Measurements from ENCODE around the gene ZNF419. TPM values are rescaled to one million over a fixed set of nuclear protein-coding genes. Genes with fewer than 3 reads are reported as not detected.
A peak's percentile ranks its signal among the peaks of the same experiment; 100 is the strongest.

The ZNF419 gene
- total and polyA plus RNA-seq, 9 of the 15 experiments (the other 6 are each of a cell fraction or from before 2014, with no cell fraction given), result 0.07 to 5.4 (median 1.5) TPM

DNA sequence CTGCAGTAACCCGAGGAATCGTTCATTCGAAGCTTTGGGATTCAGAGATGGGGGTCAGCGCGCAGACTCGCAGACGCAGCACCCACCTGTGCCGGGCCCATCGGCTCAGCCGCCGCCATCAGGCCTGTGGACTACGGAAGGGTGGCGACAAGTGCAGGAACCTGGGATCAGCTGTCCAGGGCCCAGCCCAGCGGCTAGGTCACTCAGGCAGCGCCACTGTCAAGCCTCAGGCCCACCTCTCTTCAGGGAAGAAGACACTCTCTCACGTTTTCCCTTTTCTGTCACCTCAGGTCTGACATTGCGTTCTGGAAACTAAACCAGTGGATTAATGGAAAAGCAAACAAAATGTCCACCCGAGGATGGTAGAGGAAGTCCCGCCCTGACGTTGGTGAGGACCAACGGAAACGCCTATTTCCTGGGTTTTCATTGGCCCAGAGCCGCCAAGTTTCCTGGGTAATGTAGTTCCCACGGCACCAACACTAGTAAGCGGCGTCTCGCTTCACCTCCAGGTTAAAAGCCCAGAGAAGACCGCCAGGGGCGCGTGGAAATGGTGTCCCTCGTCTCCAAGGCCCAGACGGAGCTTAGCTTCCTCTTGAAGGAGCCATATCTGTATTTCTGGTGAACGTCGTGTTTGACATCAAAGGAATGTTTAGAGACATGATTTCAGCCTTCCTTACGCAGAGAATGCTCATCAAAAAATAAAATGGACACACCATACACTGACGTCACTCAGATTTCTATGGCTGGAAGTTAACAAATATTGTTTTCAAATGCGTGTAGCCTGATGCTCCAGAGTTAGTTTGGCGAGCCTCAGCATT is 10.2 kb upstream of the ZNF419 start, which contains the start of gene ZNF772 (continued):
- TF ChIP-seq NR2C1 (IDR thresholded peaks at IDR 0.05) (no peak), NR2C1 (tag; IDR thresholded peaks at IDR 0.05) (peak; percentile 33; the same call in 1 of the 2 replicates), MBD1 (CRISPR knock-in tag; IDR thresholded peaks at IDR 0.05) (no peak), SIN3B (IDR thresholded peaks at IDR 0.05; ENCODE audit: low read depth) (no peak), EHMT2 (IDR thresholded peaks at IDR 0.05) (peak; percentile 66), ZNF143 (CRISPR knock-in tag; IDR thresholded peaks at IDR 0.05) (peak; percentile 80), MYBL2 (IDR thresholded peaks at IDR 0.05; ENCODE audit: low read depth) (no peak), MYBL2 (CRISPR knock-in tag; IDR thresholded peaks at IDR 0.05; ENCODE audit: borderline replicate concordance) (no peak), TCF7 (IDR thresholded peaks at IDR 0.05; ENCODE audit: borderline replicate concordance) (no peak), ELF2 (CRISPR knock-in tag; IDR thresholded peaks at IDR 0.05) (no peak), SRSF3 (IDR thresholded peaks at IDR 0.05; ENCODE audit: insufficient read depth, low read length) (no peak), HMGN3 (IDR thresholded peaks at IDR 0.05; ENCODE audit: borderline replicate concordance, extremely low read depth, insufficient read length, low read depth, low read length) (no peak), CHD1 (IDR thresholded peaks at IDR 0.05; ENCODE audit: low read length) (no peak), ZNF134 (CRISPR knock-in tag; conservative IDR thresholded peaks at IDR 0.05) (no peak), NFIC (IDR thresholded peaks at IDR 0.05) (no peak), HSF4 (CRISPR knock-in tag; IDR thresholded peaks at IDR 0.05; ENCODE audit: borderline replicate concordance) (no peak), YBX1 (IDR thresholded peaks at IDR 0.05) (no peak), SPI1 (IDR thresholded peaks at IDR 0.05; ENCODE audit: borderline replicate concordance, low read depth, low read length) (peak; percentile 7; the same call in 1 of the 2 replicates), SMARCA5 (IDR thresholded peaks at IDR 0.05) (no peak), CEBPB (tag; IDR thresholded peaks at IDR 0.05) (peak; percentile 62; the same call in 1 of the 2 replicates), POLR3G (IDR thresholded peaks at IDR 0.05; ENCODE audit: extremely low read depth, insufficient read length, insufficient replicate concordance) (no peak)
- TF ChIP-seq, protein P1, sequence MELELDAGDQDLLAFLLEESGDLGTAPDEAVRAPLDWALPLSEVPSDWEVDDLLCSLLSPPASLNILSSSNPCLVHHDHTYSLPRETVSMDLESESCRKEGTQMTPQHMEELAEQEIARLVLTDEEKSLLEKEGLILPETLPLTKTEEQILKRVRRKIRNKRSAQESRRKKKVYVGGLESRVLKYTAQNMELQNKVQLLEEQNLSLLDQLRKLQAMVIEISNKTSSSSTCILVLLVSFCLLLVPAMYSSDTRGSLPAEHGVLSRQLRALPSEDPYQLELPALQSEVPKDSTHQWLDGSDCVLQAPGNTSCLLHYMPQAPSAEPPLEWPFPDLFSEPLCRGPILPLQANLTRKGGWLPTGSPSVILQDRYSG (tag; conservative IDR thresholded peaks at IDR 0.05; ENCODE audit: low read depth), result no peak

Measured in K562 (cell line).